Stomach (tissue), 9 donors: ENCODE data around the gene AIG1. TPM values are rescaled to one million over a fixed set of nuclear protein-coding genes. Genes with fewer than 3 reads are reported as not detected.

Source experiments
- DNase-seq, 2 donors: peaks; one replicate each; pipeline versions ENCODE4 v3.0.0 to v3.0.0-alpha.2; 2013 to 2019
- H3K27ac ChIP-seq, 5 donors: fragments of 200-600 bp in 4 of 5; sonication (generic) in 4 of 5; one replicate each; pipeline ENCODE4 v1.5.1; 2013 to 2019; ENCODE audit warnings: mild to moderate bottlenecking in 1 of 5, moderate library complexity in 1 of 5
- H3K27me3 ChIP-seq, 3 donors: fragments of 200-600 bp; sonication (generic); one replicate each; pipeline ENCODE4 v1.5.1; 2017 to 2019; ENCODE audit warnings: mixed run types in 1 of 3
- H3K36me3 ChIP-seq, 4 donors: fragments of 200-600 bp; sonication (generic); 1 replicate in 3 of 4; 2 replicates in 1 of 4; pipeline ENCODE4 v1.5.1; 2016 to 2019
- H3K4me1 ChIP-seq, 4 donors: fragments of 200-600 bp; sonication (generic); one replicate each; pipeline ENCODE4 v1.5.1; 2016 to 2019
- H3K4me3 ChIP-seq, 4 donors: fragments of 200-600 bp; sonication (generic) in 3 of 4; one replicate each; pipeline ENCODE4 v1.5.1; 2016 to 2019; ENCODE audit warnings: mild to moderate bottlenecking in 1 of 4
- H3K9me3 ChIP-seq, 4 donors: fragments of 200-600 bp; sonication (generic); one replicate each; pipeline ENCODE4 v1.5.1; 2016 to 2019
- CTCF ChIP-seq, 7 experiments: fragments of 450-650 bp in 4 of 7; fragments of 200-600 bp in 3 of 7; sonication (generic) in 3 of 7; IDR thresholded peaks; one replicate each; pipeline ENCODE4 v1.5.1; 2016 to 2019; ENCODE audit warnings: antibody characterized with exemption in 7 of 7, control low read depth in 2 of 7, mild to moderate bottlenecking in 1 of 7
- EP300 ChIP-seq: sonication (generic); formaldehyde crosslinking; IDR thresholded peaks from one replicate; pipeline ENCODE4 v1.6.1; 2017; ENCODE audit warnings: antibody characterized with exemption
- POLR2A ChIP-seq, 4 donors: fragments of 450-650 bp; IDR thresholded peaks; one replicate each; pipeline ENCODE4 v1.6.1; 2016; ENCODE audit warnings: antibody characterized with exemption in 4 of 4, control low read depth in 2 of 4, mild to moderate bottlenecking in 1 of 4, moderate library complexity in 1 of 4
- POLR2AphosphoS5 ChIP-seq, 3 donors: sonication (generic); formaldehyde crosslinking; IDR thresholded peaks; one replicate each; pipeline ENCODE4 v1.6.1; 2016; ENCODE audit warnings: antibody characterized with exemption in 3 of 3
- WGBS, 5 donors: extraction: QIAGEN DNeasy Blood & Tissue Kit in 3 of 5; methylation state at CpG; one replicate each; pipeline versions ENCODE4 v1.1.5 to v1.1.7; 2013 to 2018; 5-methylcytosine and 5-hydroxymethylcytosine counted together
- intact Hi-C: fragments of 100-400 bp; cut with DNase I; formaldehyde crosslinking; loops from one replicate; pipeline ENCODE4 v1.15.1; 2023; ENCODE audit warnings: low total_unique reads
- polyA plus RNA-seq, 3 donors: library from polyadenylated mRNA; stranded (reverse); fragments of 200-250 nt; gene quantifications; one replicate each; pipeline ENCODE4 v1.2.3, GENCODE V29; 2013
- total RNA-seq, 5 donors: library from RNA; depleted of rRNA; stranded (reverse); fragments of >200 nt; gene quantifications; one replicate each; pipeline versions ENCODE4 v1.1.0 to v1.2.3, GENCODE V29; 2014 to 2016
- donor health status: healthy with polysubstance abuse.
- donor health status: Bipolar disorder and iron deficiency.
- donor health status: healthy.

AIG1 gene
- total and polyA plus RNA-seq, 8 donors = 10.8 to 220 (median 29.7) TPM; not detected in 1

- H3K36me3 ChIP-seq = no peaks in the 10 kb centered on the region
- TF ChIP-seq POLR2A (IDR thresholded peaks at IDR 0.05) (no peak), POLR2AphosphoS5 (IDR thresholded peaks at IDR 0.05) (no peak), EP300 (no peak), CTCF (IDR thresholded peaks at IDR 0.05) (no peak)
- 88 to 100% (median 97%) methylated on average over 1 of the region's 1 CpG for WGBS, 5 donors
- H3K4me3 ChIP-seq = no peak overlapping the region
- H3K27me3 ChIP-seq = no peaks in the 10 kb centered on the region
- H3K9me3 ChIP-seq = no peaks in the 10 kb centered on the region
- peaks cover 0 to 3% (median 2%) of the 10 kb centered on the region in 4 donors for H3K4me1 ChIP-seq
- no peak for DNase-seq
- intact Hi-C loops = no loop called here
- H3K27ac ChIP-seq = no peak overlapping the region
These were observed 50.3 kb downstream of the AIG1 start for GRCh38 chr6:143110996-143111395.

GRCh38 chr6:143111443-143111842 is 50.8 kb downstream of the AIG1 start:
- 68 to 84% (median 80%) methylated on average over 4 of the region's 4 CpGs for whole genome bisulfite sequencing, 5 donors
- Histone ChIP-seq H3K27me3 (no peaks in the 10 kb centered on the region), H3K36me3 (no peaks in the 10 kb centered on the region), H3K9me3 (no peaks in the 10 kb centered on the region), H3K4me3 (no peak overlapping the region), H3K4me1 (peaks cover 0 to 3% (median 2%) of the 10 kb centered on the region in 4 donors), H3K27ac (no peak overlapping the region)
- DNase-seq = no peak
- intact Hi-C loops = no loop called here
- TF ChIP-seq CTCF (IDR thresholded peaks at IDR 0.05) = no peak
- no peak for TF ChIP-seq EP300
- no peak for TF ChIP-seq POLR2AphosphoS5 (IDR thresholded peaks at IDR 0.05)
- TF ChIP-seq POLR2A (IDR thresholded peaks at IDR 0.05) = no peak

GRCh38 chr6:143112084-143112768 is 51.5 kb downstream of the AIG1 start:
- Histone ChIP-seq H3K27me3 (no peaks in the 10 kb centered on the region), H3K4me3 (no peak overlapping the region), H3K36me3 (no peaks in the 10 kb centered on the region), H3K4me1 (peaks cover 0 to 3% (median 2%) of the 10 kb centered on the region in 4 donors), H3K27ac (no peak overlapping the region), H3K9me3 (no peaks in the 10 kb centered on the region)
- TF ChIP-seq EP300 (no peak), POLR2A (IDR thresholded peaks at IDR 0.05) (no peak), CTCF (IDR thresholded peaks at IDR 0.05) (no peak), POLR2AphosphoS5 (IDR thresholded peaks at IDR 0.05) (no peak)
- WGBS, 5 donors = 66 to 86% (median 72%) methylated on average over 4 of the region's 4 CpGs
- intact Hi-C loops = no loop called here
- no peak for DNase-seq

GRCh38 chr6:143112837-143113236 is 52.1 kb downstream of the AIG1 start:
- no peaks in the 10 kb centered on the region for H3K27me3 ChIP-seq
- no peak overlapping the region for H3K4me3 ChIP-seq
- TF ChIP-seq CTCF (IDR thresholded peaks at IDR 0.05) = no peak
- no peak for TF ChIP-seq EP300
- TF ChIP-seq POLR2A (IDR thresholded peaks at IDR 0.05) = no peak
- no peak for TF ChIP-seq POLR2AphosphoS5 (IDR thresholded peaks at IDR 0.05)
- H3K27ac ChIP-seq = no peak overlapping the region
- no peaks in the 10 kb centered on the region for H3K9me3 ChIP-seq
- DNase-seq = no peak
- H3K4me1 ChIP-seq = peaks cover 0 to 3% (median 2%) of the 10 kb centered on the region in 4 donors
- H3K36me3 ChIP-seq = no peaks in the 10 kb centered on the region
- intact Hi-C loops = no loop called here
- 84 to 91% (median 88%) methylated on average over 5 of the region's 5 CpGs for WGBS, 5 donors
